ENCODE results near the gene RTN1.

DNA sequence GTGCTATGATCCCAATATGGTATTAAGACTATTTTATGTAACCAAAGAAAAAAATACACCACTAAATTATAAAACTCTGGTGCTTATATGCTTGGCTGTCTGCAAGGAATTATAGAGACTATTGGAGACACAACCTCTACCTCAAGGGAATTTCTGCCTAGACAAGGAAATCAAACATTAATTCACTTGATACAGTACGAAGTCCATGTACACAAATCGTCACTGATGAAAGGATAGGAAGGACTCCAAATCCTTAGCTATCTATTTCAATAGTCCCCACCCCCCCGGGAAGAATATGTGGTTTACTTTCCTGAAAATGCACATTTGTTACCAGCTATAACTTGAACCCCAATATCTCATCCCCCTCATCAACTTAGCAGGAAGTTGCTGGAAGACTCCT, 21.9 kb downstream of the RTN1 start:
- TF ChIP-seq, protein P1, sequence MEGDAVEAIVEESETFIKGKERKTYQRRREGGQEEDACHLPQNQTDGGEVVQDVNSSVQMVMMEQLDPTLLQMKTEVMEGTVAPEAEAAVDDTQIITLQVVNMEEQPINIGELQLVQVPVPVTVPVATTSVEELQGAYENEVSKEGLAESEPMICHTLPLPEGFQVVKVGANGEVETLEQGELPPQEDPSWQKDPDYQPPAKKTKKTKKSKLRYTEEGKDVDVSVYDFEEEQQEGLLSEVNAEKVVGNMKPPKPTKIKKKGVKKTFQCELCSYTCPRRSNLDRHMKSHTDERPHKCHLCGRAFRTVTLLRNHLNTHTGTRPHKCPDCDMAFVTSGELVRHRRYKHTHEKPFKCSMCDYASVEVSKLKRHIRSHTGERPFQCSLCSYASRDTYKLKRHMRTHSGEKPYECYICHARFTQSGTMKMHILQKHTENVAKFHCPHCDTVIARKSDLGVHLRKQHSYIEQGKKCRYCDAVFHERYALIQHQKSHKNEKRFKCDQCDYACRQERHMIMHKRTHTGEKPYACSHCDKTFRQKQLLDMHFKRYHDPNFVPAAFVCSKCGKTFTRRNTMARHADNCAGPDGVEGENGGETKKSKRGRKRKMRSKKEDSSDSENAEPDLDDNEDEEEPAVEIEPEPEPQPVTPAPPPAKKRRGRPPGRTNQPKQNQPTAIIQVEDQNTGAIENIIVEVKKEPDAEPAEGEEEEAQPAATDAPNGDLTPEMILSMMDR (IDR thresholded peaks at IDR 0.05): no peak
- TF ChIP-seq POLR2A (IDR thresholded peaks at IDR 0.05): no peak
